GM21526 (cell line): ENCODE results near the gene MARCHF6.
"Not testable (repeated sequence)": the region's sequence is repeated elsewhere in the genome, so short reads cannot be mapped to it uniquely, and the experiment has no call there.

Experiments
- ATAC-seq: cut with Tn5 transposase; IDR thresholded peaks from one replicate; pipeline ENCODE4 v1.9.1; 2021; ENCODE audit warnings: moderate library complexity; ENCODE audit not compliant: unreplicated experiment, low FRiP score

Gene MARCHF6

GRCh38 chr5:10374046-10375022 lies 20.8 kb downstream of the MARCHF6 start:
- ATAC-seq, result no peak

- ATAC-seq, result not testable (repeated sequence)
Measured at GRCh38 chr5:10375146-10375545, 21.7 kb downstream of the MARCHF6 start.

- ATAC-seq, result no peak
Measured at GRCh38 chr5:10376544-10376943, 23.0 kb downstream of the MARCHF6 start.

GRCh38 chr5:10377081-10377480 lies 23.6 kb downstream of the MARCHF6 start:
- ATAC-seq, result no peak

GRCh38 chr5:10381803-10382202 lies 28.3 kb downstream of the MARCHF6 start:
- no peak for ATAC-seq

GRCh38 chr5:10384483-10384882 lies 31.0 kb downstream of the MARCHF6 start:
- ATAC-seq, result no peak

- no peak for ATAC-seq
Measured at GRCh38 chr5:10387690-10388089, 34.2 kb downstream of the MARCHF6 start.

- ATAC-seq, result no peak
Measured at GRCh38 chr5:10391130-10391529, 37.6 kb downstream of the MARCHF6 start.

GRCh38 chr5:10392567-10393328 lies 39.3 kb downstream of the MARCHF6 start:
- ATAC-seq, result not testable (repeated sequence)

- ATAC-seq, result no peak
Measured at GRCh38 chr5:10393491-10393890, 40.0 kb downstream of the MARCHF6 start.

- ATAC-seq, result no peak
Measured at GRCh38 chr5:10396552-10396951, 43.1 kb downstream of the MARCHF6 start.

- no peak for ATAC-seq
Measured at GRCh38 chr5:10399839-10400238, 46.3 kb downstream of the MARCHF6 start.

- no peak for ATAC-seq
Measured at GRCh38 chr5:10400411-10400810, 46.9 kb downstream of the MARCHF6 start.

GRCh38 chr5:10400831-10401230 lies 47.3 kb downstream of the MARCHF6 start:
- no peak for ATAC-seq

GRCh38 chr5:10401498-10401897 lies 48.0 kb downstream of the MARCHF6 start:
- ATAC-seq, result no peak
